PC-3 (cell line): Measurements from ENCODE around the gene ILF2. TPM values are rescaled to one million over a fixed set of nuclear protein-coding genes. Genes with fewer than 3 reads are reported as not detected.
A peak's percentile ranks its signal among the peaks of the same experiment; 100 is the strongest.
"Not testable (repeated sequence)": the region's sequence is repeated elsewhere in the genome, so short reads cannot be mapped to it uniquely, and the experiment has no call there.

Experiments
- ATAC-seq: fragments of 200-7000 bp; cut with Tn5 transposase; 2 replicates; pipeline ENCODE4 v1.9.1; 2020; ENCODE audit warnings: mild to moderate bottlenecking, moderate library complexity
- BruUV-seq: library from RNA; stranded (reverse); fragments of 400-500 nt; replicated peaks from 2 replicates; lab custom pipeline; 2021; lab: Mats Ljungman, UMichigan
- CTCF ChIA-PET: fragments of 300-600 bp; sonication (Branson Sonifier 250); formaldehyde crosslinking; loops from one replicate; lab custom pipeline; 2022; ENCODE audit warnings: antibody characterized with exemption; lab: Charles Lee
- POLR2A ChIA-PET: fragments of 300-600 bp; sonication (Branson Sonifier 250); formaldehyde crosslinking; loops from one replicate; lab custom pipeline; 2022; ENCODE audit warnings: antibody characterized with exemption; ENCODE audit not compliant: unreplicated experiment; lab: Charles Lee
- DNase-seq: peaks from one replicate; pipeline ENCODE4 v3.0.0-alpha.2; 2015
- H2AFZ ChIP-seq: fragments of 300-600 bp; sonication (generic); 2 replicates; pipeline ENCODE4 v1.6.0; 2016; ENCODE audit warnings: antibody characterized with exemption, low read length
- H3F3A ChIP-seq: fragments of 300-600 bp; sonication (generic); one replicate; pipeline ENCODE4 v1.6.0; 2017; ENCODE audit warnings: antibody characterized with exemption, low read length, control low read depth, mild to moderate bottlenecking; ENCODE audit not compliant: unreplicated experiment
- H3K27ac ChIP-seq: fragments of 300-600 bp; sonication (generic); 2 replicates; pipeline ENCODE4 v1.5.1; 2016; ENCODE audit warnings: mild to moderate bottlenecking, low read length
- H3K27me3 ChIP-seq: fragments of 300-600 bp; sonication (generic); 2 replicates; pipeline ENCODE4 v1.6.1; 2016; ENCODE audit warnings: low read length, mixed read lengths
- H3K36me3 ChIP-seq: fragments of 300-600 bp; sonication (generic); 2 replicates; pipeline ENCODE4 v1.6.1; 2016; ENCODE audit warnings: low read depth, mixed run types, low read length, mixed read lengths
- H3K4me1 ChIP-seq: fragments of 300-600 bp; sonication (generic); 2 replicates; pipeline ENCODE4 v1.5.1; 2016; ENCODE audit warnings: low read length; ENCODE audit not compliant: insufficient read depth
- H3K4me2 ChIP-seq: fragments of 300-600 bp; sonication (generic); 2 replicates; pipeline ENCODE4 v1.6.0; 2016; ENCODE audit warnings: low read length
- H3K4me3 ChIP-seq: fragments of 300-600 bp; sonication (generic); 2 replicates; pipeline ENCODE4 v1.5.1; 2016; ENCODE audit warnings: mild to moderate bottlenecking, low read length, mixed read lengths
- H3K79me2 ChIP-seq: fragments of 300-600 bp; sonication (generic); 2 replicates; pipeline ENCODE4 v1.6.1; 2017; ENCODE audit warnings: low read length, mixed read lengths
- H3K9ac ChIP-seq: fragments of 300-600 bp; sonication (generic); 2 replicates; pipeline ENCODE4 v1.6.0; 2016; ENCODE audit warnings: mild to moderate bottlenecking, low read length
- H3K9me2 ChIP-seq: fragments of 300-600 bp; sonication (generic); replicated peaks from 2 replicates; pipeline ENCODE4 v1.6.1; 2016; ENCODE audit warnings: mixed run types, low read length, mixed read lengths
- H3K9me3 ChIP-seq: fragments of 300-600 bp; sonication (generic); 2 replicates; pipeline ENCODE4 v1.6.1; 2016; ENCODE audit warnings: low read length, mixed read lengths
- H4K20me1 ChIP-seq: fragments of 300-600 bp; sonication (generic); 2 replicates; pipeline ENCODE4 v1.6.1; 2016; ENCODE audit warnings: low read length, mixed read lengths
- CTCF ChIP-seq: fragments of 300-600 bp; sonication (generic); conservative IDR thresholded peaks from 2 replicates; pipeline ENCODE4 v1.5.1; 2017; ENCODE audit warnings: antibody characterized with exemption, low read depth, mild to moderate bottlenecking, low read length
- EZH2 ChIP-seq: fragments of 300-600 bp; sonication (generic); IDR thresholded peaks from one replicate; pipeline ENCODE4 v1.6.1; 2017; ENCODE audit warnings: antibody characterized with exemption, mild to moderate bottlenecking, low read length; ENCODE audit not compliant: unreplicated experiment
- EZH2phosphoT487 ChIP-seq: fragments of 300-600 bp; sonication (generic); IDR thresholded peaks from 2 replicates; pipeline ENCODE4 v1.6.1; 2018; ENCODE audit warnings: mild to moderate bottlenecking, antibody characterized with exemption, low read length, borderline replicate concordance
- intact Hi-C: fragments of 100-400 bp; cut with micrococcal nuclease; formaldehyde crosslinking; loops from 2 replicates; pipeline ENCODE4 v1.9.0; 2023
- total RNA-seq: library from RNA; depleted of rRNA; stranded (reverse); fragments of >200 nt; gene quantifications from 2 replicates; pipeline ENCODE4 v1.2.3, GENCODE V29; 2014

The ILF2 gene
- total RNA-seq, 1 experiment from 2014 or later: 439 TPM

- ATAC-seq (no peak), DNase-seq (no peak)
- peaks cover 18% of the 10 kb centered on the region for H4K20me1 ChIP-seq
- intact Hi-C loops: loop anchor here (2.0 to 10.0 kb wide), 3 partner anchors 61 to 315 kb away; partner anchors contain the start of gene S100A9
- H3K9me2 ChIP-seq: no peaks in the 10 kb centered on the region
- peak overlapping the region; percentile 89 for H3K4me3 ChIP-seq
- no peaks in the 10 kb centered on the region for H3K9me3 ChIP-seq
- H3K36me3 ChIP-seq: peaks cover 55% of the 10 kb centered on the region
- peaks cover 18% of the 10 kb centered on the region for H3F3A ChIP-seq
- H2AFZ ChIP-seq: no peak overlapping the region
- TF ChIP-seq EZH2phosphoT487: no peak
- no peak for TF ChIP-seq EZH2
- no peak for TF ChIP-seq CTCF
- no peaks in the 10 kb centered on the region for H3K27me3 ChIP-seq
- H3K4me1 ChIP-seq: peaks cover 17% of the 10 kb centered on the region
- CTCF ChIA-PET: no interaction called here
- peak overlapping the region; percentile 95 for H3K9ac ChIP-seq
- POLR2A ChIA-PET: no interaction called here
- peaks cover 50% of the 10 kb centered on the region for H3K79me2 ChIP-seq
- H3K4me2 ChIP-seq: peak overlapping the region; percentile 94
- BruUV-seq: no TSS peak
- H3K27ac ChIP-seq: no peak overlapping the region
Measured at GRCh38 chr1:153669606-153670005, 1.2 kb downstream of the ILF2 start.

- peak overlapping the region; percentile 89; the same call in 1 of the 2 replicates for H3K4me3 ChIP-seq
- H3K9me3 ChIP-seq, CTCF ChIA-PET, BruUV-seq, H3K27me3 ChIP-seq, H3K27ac ChIP-seq, ATAC-seq, intact Hi-C loops, H2AFZ ChIP-seq, DNase-seq, H3K9me2 ChIP-seq, H3K9ac ChIP-seq: not testable (repeated sequence)
- H3F3A ChIP-seq: peaks cover 25% of the 10 kb centered on the region
- peaks cover 18% of the 10 kb centered on the region for H4K20me1 ChIP-seq
- POLR2A ChIA-PET: interaction anchor here (0.6 to 0.7 kb wide), 2 partner anchors 35 to 97 kb away, joined by 3 to 4 read pairs; partner anchors contain the start of gene CHTOP
- peak overlapping the region; percentile 94 for H3K4me2 ChIP-seq
- peaks cover 50% of the 10 kb centered on the region for H3K79me2 ChIP-seq
- H3K4me1 ChIP-seq: peaks cover 17% of the 10 kb centered on the region
- H3K36me3 ChIP-seq: peaks cover 64% of the 10 kb centered on the region
Measured at GRCh38 chr1:153668672-153669071, 2.1 kb downstream of the ILF2 start.

- H3K4me3 ChIP-seq: no peak overlapping the region
- no peak overlapping the region for H3K27ac ChIP-seq
- H3K9me3 ChIP-seq: no peaks in the 10 kb centered on the region
- no peaks in the 10 kb centered on the region for H3K9me2 ChIP-seq
- no peak overlapping the region for H3K9ac ChIP-seq
- H3K27me3 ChIP-seq: no peaks in the 10 kb centered on the region
- H3K36me3 ChIP-seq: peaks cover 76% of the 10 kb centered on the region
- H3F3A ChIP-seq: peaks cover 26% of the 10 kb centered on the region
- no peak for DNase-seq
- H3K4me1 ChIP-seq: peaks cover 17% of the 10 kb centered on the region
- H3K79me2 ChIP-seq: peaks cover 50% of the 10 kb centered on the region
- BruUV-seq: no TSS peak
- CTCF ChIA-PET: no interaction called here
- peak overlapping the region; percentile 94; the same call in 1 of the 2 replicates for H3K4me2 ChIP-seq
- no peak overlapping the region for H2AFZ ChIP-seq
- POLR2A ChIA-PET: no interaction called here
- intact Hi-C loops: no loop called here
- H4K20me1 ChIP-seq: peaks cover 18% of the 10 kb centered on the region
- TF ChIP-seq EZH2 (no peak), EZH2phosphoT487 (no peak), CTCF (no peak)
- ATAC-seq: no peak
Measured at GRCh38 chr1:153667439-153667838, 3.4 kb downstream of the ILF2 start.
